ENCODE results near the gene WEE1. TPM values are rescaled to one million over a fixed set of nuclear protein-coding genes. Genes with fewer than 3 reads are reported as not detected.

Gene WEE1
- polyA plus RNA-seq (2013, experiment 1 of 2), result 63.0 TPM
- polyA plus RNA-seq (2013, experiment 2 of 2), result 64.2 TPM

GRCh38 chr11:9573052-9573774, at the start of gene WEE1:
TSS of gene WEE1 (plus strand) at chr11:9573670. CDS start at chr11:9573934, 264 bp downstream.
- peak within 1 kb of the TSS; percentile 83 for H3K4me3 ChIP-seq (ENCODE audit: low read length)
- peak within 1 kb of the TSS; percentile 96 for H3K9ac ChIP-seq (ENCODE audit: low read depth, low read length)
- peaks cover 51% of the 10 kb centered on the region for H3K4me1 ChIP-seq (ENCODE audit: insufficient read depth, low read length)
- peak within 1 kb of the TSS; percentile 98 for H3K27ac ChIP-seq (ENCODE audit: low read depth, low read length)
- H3K36me3 ChIP-seq (ENCODE audit: insufficient read depth, low read length), result peaks cover 29% of the 10 kb centered on the region
- H3K27me3 ChIP-seq (ENCODE audit: insufficient read depth, low read length), result no peaks in the 10 kb centered on the region
- under 1% methylated on average over 73 of the region's 73 CpGs for WGBS
- no peaks in the 10 kb centered on the region for H3K9me3 ChIP-seq (ENCODE audit: insufficient read depth, low read depth, low read length)

GRCh38 chr11:9524001-9524400, 49.5 kb upstream of the WEE1 start:
- peaks cover 27% of the 10 kb centered on the region for H3K36me3 ChIP-seq (ENCODE audit: insufficient read depth, low read length)
- 78% methylated on average over 2 of the region's 2 CpGs for WGBS
- H3K27me3 ChIP-seq (ENCODE audit: insufficient read depth, low read length), result no peaks in the 10 kb centered on the region
- H3K4me1 ChIP-seq (ENCODE audit: insufficient read depth, low read length), result peaks cover 12% of the 10 kb centered on the region
- H3K9ac ChIP-seq (ENCODE audit: low read depth, low read length), result no peak overlapping the region
- H3K9me3 ChIP-seq (ENCODE audit: insufficient read depth, low read depth, low read length), result no peaks in the 10 kb centered on the region
- H3K27ac ChIP-seq (ENCODE audit: low read depth, low read length), result 0 out of 2 replicates have a peak overlapping the region, but pooled peaks have one; percentile 14
- H3K4me3 ChIP-seq (ENCODE audit: low read length), result no peak overlapping the region

GRCh38 chr11:9525116-9525515, 48.4 kb upstream of the WEE1 start:
- Histone ChIP-seq H3K9me3 (ENCODE audit: insufficient read depth, low read depth, low read length) (no peaks in the 10 kb centered on the region), H3K9ac (ENCODE audit: low read depth, low read length) (no peak overlapping the region), H3K36me3 (ENCODE audit: insufficient read depth, low read length) (peaks cover 27% of the 10 kb centered on the region), H3K27me3 (ENCODE audit: insufficient read depth, low read length) (no peaks in the 10 kb centered on the region), H3K4me3 (ENCODE audit: low read length) (no peak overlapping the region), H3K4me1 (ENCODE audit: insufficient read depth, low read length) (peaks cover 22% of the 10 kb centered on the region; the same call in 1 of the 2 replicates), H3K27ac (ENCODE audit: low read depth, low read length) (no peak overlapping the region)
- WGBS, result 98% methylated on average over 3 of the region's 3 CpGs

DNA sequence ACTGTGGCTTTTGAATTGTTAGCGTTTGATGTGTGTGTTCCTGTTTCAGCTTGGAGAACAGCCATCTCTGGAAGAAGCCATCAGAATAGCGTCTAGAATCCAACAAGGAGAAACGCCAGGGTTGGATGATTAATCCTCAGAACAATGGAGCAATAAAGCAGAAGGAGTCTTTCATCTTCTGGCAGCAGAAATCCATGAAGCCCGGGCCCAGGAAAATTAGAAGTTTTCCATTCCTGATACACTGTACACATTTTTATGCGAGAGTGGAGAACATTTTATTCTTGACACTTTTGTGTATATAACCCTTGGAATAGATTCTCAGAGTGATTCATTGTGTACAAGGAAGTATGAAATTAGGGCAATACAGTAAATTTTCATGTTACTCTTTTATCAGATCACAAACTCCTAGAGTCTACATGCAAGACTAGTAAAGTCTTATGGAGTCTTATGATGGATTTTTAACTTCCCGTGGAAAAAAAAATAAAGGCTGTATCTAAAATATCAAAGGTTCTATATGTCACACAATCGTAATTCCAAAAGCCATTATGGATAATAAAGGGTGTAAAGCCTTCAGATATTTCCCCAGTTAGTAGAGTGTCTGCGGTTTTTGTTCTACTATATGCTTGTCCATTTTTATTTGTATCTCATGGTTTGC, 45.9 kb upstream of the WEE1 start:
- Histone ChIP-seq H3K4me3 (ENCODE audit: low read length) (no peak overlapping the region), H3K27ac (ENCODE audit: low read depth, low read length) (0 out of 2 replicates have a peak overlapping the region, but pooled peaks have one; percentile 13), H3K4me1 (ENCODE audit: insufficient read depth, low read length) (peaks cover 23% of the 10 kb centered on the region; the same call in 1 of the 2 replicates), H3K9me3 (ENCODE audit: insufficient read depth, low read depth, low read length) (no peaks in the 10 kb centered on the region), H3K9ac (ENCODE audit: low read depth, low read length) (no peak overlapping the region), H3K27me3 (ENCODE audit: insufficient read depth, low read length) (no peaks in the 10 kb centered on the region), H3K36me3 (ENCODE audit: insufficient read depth, low read length) (peaks cover 21% of the 10 kb centered on the region)
- WGBS, result 90% methylated on average over 7 of the region's 8 CpGs

- WGBS, result no CpG with 5 or more reads among the region's 1 CpG
- Histone ChIP-seq H3K9me3 (ENCODE audit: insufficient read depth, low read depth, low read length) (no peaks in the 10 kb centered on the region), H3K9ac (ENCODE audit: low read depth, low read length) (no peak overlapping the region), H3K36me3 (ENCODE audit: insufficient read depth, low read length) (peaks cover 21% of the 10 kb centered on the region), H3K4me1 (ENCODE audit: insufficient read depth, low read length) (peaks cover 24% of the 10 kb centered on the region), H3K27ac (ENCODE audit: low read depth, low read length) (no peak overlapping the region), H3K4me3 (ENCODE audit: low read length) (no peak overlapping the region), H3K27me3 (ENCODE audit: insufficient read depth, low read length) (no peaks in the 10 kb centered on the region)
Measured at GRCh38 chr11:9528136-9528501, 45.4 kb upstream of the WEE1 start.

DNA sequence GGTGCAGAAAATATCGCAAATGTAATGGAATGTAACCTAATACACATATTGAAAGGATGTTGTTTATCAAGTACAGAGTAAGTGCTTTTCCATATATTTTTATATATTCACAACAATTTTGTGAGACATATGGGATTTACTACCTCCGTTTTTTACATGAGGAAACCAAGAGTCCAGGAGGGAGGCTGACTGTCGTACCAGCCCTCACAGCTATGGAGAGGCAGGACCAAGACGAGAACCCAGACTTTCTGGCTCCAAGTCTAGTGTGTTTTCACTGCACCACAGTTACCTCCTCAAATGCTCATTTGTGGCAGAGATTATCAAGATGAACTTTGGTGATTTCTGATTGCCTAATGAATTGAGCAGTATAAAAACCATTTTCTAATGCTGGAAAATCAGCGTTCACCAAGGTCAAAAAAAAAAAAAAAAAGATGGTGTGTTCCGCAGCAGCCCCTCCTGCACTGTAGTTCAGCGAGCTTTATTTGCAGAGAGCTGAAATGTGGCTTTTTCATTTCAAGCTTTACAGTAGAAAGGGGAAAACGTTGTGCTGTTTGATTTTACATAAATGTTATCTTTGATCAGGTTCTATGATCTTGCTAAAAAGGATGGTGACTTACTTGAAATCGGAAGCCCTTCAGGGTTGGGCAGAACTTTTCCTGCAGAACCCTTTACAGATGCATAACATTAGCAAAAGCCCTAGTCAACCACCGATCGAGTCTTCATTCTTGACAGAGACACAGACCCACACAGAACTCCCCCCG, 44.7 kb upstream of the WEE1 start:
- Histone ChIP-seq H3K27ac (ENCODE audit: low read depth, low read length) (no peak overlapping the region), H3K9me3 (ENCODE audit: insufficient read depth, low read depth, low read length) (no peaks in the 10 kb centered on the region), H3K4me1 (ENCODE audit: insufficient read depth, low read length) (peaks cover 31% of the 10 kb centered on the region), H3K9ac (ENCODE audit: low read depth, low read length) (no peak overlapping the region), H3K27me3 (ENCODE audit: insufficient read depth, low read length) (no peaks in the 10 kb centered on the region), H3K4me3 (ENCODE audit: low read length) (no peak overlapping the region), H3K36me3 (ENCODE audit: insufficient read depth, low read length) (peaks cover 21% of the 10 kb centered on the region)
- WGBS, result 87% methylated on average over 11 of the region's 12 CpGs

- 80% methylated on average over 3 of the region's 3 CpGs for WGBS
- Histone ChIP-seq H3K4me1 (ENCODE audit: insufficient read depth, low read length) (peaks cover 31% of the 10 kb centered on the region), H3K9ac (ENCODE audit: low read depth, low read length) (no peak overlapping the region), H3K27ac (ENCODE audit: low read depth, low read length) (no peak overlapping the region), H3K4me3 (ENCODE audit: low read length) (no peak overlapping the region), H3K36me3 (ENCODE audit: insufficient read depth, low read length) (peaks cover 21% of the 10 kb centered on the region), H3K9me3 (ENCODE audit: insufficient read depth, low read depth, low read length) (no peaks in the 10 kb centered on the region), H3K27me3 (ENCODE audit: insufficient read depth, low read length) (no peaks in the 10 kb centered on the region)
Measured at GRCh38 chr11:9529334-9529650, 44.2 kb upstream of the WEE1 start.

DNA sequence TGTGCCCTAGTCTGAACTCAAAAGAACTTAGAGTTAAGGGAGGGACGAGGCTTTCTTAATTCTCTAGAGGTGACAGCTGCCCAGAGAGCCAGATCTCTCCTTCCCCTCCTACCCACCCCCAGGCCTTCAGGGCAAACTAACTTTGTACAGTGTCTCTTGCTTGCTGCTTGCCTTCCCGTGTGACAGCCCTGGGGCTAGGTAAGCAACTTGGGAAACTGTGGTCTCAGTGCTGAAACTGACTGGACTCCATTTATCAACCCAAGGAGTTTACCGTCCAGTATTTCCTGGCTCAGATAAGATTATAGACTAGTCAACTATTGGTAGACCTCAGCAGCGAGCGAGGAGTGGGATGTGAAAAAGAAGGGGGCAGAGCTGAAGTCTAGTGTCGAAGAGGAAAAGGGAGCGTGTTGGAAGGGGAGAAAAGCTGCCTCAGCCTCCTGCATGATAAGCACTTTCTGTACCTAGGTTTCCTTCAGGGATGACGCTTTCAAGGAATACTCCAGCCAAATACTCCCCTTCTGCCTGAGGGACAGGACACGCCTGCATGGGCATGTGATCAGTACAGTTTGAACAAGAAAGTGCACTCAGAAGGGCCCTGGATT, 43.3 kb upstream of the WEE1 start:
- no peak overlapping the region for H3K9ac ChIP-seq (ENCODE audit: low read depth, low read length)
- H3K4me3 ChIP-seq (ENCODE audit: low read length), result no peak overlapping the region
- H3K9me3 ChIP-seq (ENCODE audit: insufficient read depth, low read depth, low read length), result no peaks in the 10 kb centered on the region
- H3K4me1 ChIP-seq (ENCODE audit: insufficient read depth, low read length), result peaks cover 36% of the 10 kb centered on the region
- peaks cover 18% of the 10 kb centered on the region for H3K36me3 ChIP-seq (ENCODE audit: insufficient read depth, low read length)
- no peaks in the 10 kb centered on the region for H3K27me3 ChIP-seq (ENCODE audit: insufficient read depth, low read length)
- H3K27ac ChIP-seq (ENCODE audit: low read depth, low read length), result no peak overlapping the region
- WGBS, result 83% methylated on average over 9 of the region's 9 CpGs

- 92% methylated on average over 8 of the region's 8 CpGs for WGBS
- Histone ChIP-seq H3K4me1 (ENCODE audit: insufficient read depth, low read length) (peaks cover 36% of the 10 kb centered on the region), H3K36me3 (ENCODE audit: insufficient read depth, low read length) (peaks cover 10% of the 10 kb centered on the region), H3K27ac (ENCODE audit: low read depth, low read length) (no peak overlapping the region), H3K9me3 (ENCODE audit: insufficient read depth, low read depth, low read length) (no peaks in the 10 kb centered on the region), H3K4me3 (ENCODE audit: low read length) (no peak overlapping the region), H3K27me3 (ENCODE audit: insufficient read depth, low read length) (no peaks in the 10 kb centered on the region), H3K9ac (ENCODE audit: low read depth, low read length) (no peak overlapping the region)
Measured at GRCh38 chr11:9530901-9531625, 42.4 kb upstream of the WEE1 start.

- no peak overlapping the region for H3K9ac ChIP-seq (ENCODE audit: low read depth, low read length)
- peaks cover 36% of the 10 kb centered on the region for H3K4me1 ChIP-seq (ENCODE audit: insufficient read depth, low read length)
- H3K27me3 ChIP-seq (ENCODE audit: insufficient read depth, low read length), result no peaks in the 10 kb centered on the region
- 89% methylated on average over 9 of the region's 9 CpGs for WGBS
- peaks cover under 1% of the 10 kb centered on the region; the same call in 1 of the 2 replicates for H3K36me3 ChIP-seq (ENCODE audit: insufficient read depth, low read length)
- peak overlapping the region; percentile 55 for H3K27ac ChIP-seq (ENCODE audit: low read depth, low read length)
- no peaks in the 10 kb centered on the region for H3K9me3 ChIP-seq (ENCODE audit: insufficient read depth, low read depth, low read length)
- H3K4me3 ChIP-seq (ENCODE audit: low read length), result no peak overlapping the region
Measured at GRCh38 chr11:9533058-9533457, 40.4 kb upstream of the WEE1 start.

Measured in HUES64 (cell line).